GM19397 (cell line): ENCODE data around the gene IRX6.

Source experiments
- ATAC-seq: cut with Tn5 transposase; IDR thresholded peaks from one replicate; pipeline ENCODE4 v1.9.1; 2021; ENCODE audit warnings: mild to moderate bottlenecking, moderate library complexity; ENCODE audit not compliant: unreplicated experiment

IRX6 gene

GRCh38 chr16:55322327-55322726, 1.7 kb upstream of the IRX6 start:
- no peak for ATAC-seq

DNA sequence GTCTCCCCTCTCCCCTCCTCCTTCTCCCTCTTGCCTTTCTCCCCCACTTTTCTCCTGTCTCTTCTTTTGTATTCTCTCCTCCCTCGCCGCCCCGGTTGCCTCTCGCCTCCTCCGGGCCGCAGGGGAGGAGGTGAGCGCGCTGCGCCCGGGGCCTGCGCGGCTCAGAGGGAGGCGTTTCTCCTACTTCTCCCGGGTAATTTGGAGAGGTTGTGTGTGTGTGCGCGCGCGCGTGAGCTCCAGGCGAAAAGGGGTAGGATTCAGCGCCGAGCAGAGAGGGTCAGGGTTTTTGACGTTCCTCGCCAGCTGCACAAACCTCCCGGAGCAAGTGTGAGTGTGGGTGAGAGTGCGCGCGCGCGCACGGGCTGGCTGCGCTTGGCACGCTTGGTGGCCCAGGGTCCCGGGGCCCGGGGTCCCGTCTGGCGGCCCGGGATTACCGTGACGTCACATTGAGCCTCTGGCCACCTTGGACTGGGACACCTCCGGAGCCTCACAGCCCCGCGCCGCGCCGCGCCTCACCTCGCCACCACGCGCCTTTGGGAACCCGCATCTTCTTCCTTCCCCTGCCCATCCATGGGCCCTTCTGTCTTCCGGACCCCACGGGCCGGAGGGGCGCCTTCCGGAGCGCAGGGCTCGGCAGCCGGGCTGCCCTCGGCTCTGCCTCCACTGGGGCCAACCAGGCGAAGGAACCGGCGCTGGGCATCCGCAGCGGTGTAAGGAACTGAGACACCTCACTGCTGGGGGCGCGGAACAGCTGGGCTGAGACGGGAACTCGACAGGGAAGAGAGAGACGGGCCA, 479 bp downstream of the IRX6 start:
- ATAC-seq, result no peak

- ATAC-seq, result no peak
Observed at GRCh38 chr16:55325080-55325447, 1.1 kb downstream of the IRX6 start.

DNA sequence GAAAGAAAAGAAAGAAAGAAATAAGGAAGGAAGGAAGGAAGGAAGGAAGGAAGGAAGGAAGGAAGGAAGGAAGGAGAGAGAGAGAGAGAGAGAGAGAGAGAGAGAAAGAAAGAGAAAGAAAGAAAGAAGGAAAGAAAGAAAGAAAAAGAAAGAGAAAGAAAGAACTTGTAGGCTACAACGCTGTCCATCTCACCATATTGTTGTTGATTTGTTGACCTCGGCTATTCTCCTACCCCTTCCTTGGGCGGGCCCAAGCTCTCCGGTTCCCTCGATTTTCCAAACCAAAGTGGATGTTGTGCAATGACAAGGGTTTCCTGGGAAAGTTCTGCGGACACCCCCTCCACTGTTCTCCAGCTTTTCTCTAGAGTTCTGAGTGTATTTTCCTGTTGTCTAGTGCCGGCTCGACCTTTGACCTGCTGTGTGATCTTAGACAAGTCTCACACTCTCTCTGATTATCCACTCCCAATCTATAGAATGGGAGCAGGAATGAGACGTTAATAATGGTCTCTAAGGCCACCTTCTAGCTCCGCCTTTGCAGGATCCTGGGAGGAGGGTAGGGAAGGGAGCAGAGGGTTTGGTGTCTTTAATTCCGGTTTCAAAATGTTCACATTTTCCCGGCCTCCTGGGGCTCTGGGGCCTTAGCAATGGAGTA, 1.6 kb downstream of the IRX6 start:
- no peak for ATAC-seq

DNA sequence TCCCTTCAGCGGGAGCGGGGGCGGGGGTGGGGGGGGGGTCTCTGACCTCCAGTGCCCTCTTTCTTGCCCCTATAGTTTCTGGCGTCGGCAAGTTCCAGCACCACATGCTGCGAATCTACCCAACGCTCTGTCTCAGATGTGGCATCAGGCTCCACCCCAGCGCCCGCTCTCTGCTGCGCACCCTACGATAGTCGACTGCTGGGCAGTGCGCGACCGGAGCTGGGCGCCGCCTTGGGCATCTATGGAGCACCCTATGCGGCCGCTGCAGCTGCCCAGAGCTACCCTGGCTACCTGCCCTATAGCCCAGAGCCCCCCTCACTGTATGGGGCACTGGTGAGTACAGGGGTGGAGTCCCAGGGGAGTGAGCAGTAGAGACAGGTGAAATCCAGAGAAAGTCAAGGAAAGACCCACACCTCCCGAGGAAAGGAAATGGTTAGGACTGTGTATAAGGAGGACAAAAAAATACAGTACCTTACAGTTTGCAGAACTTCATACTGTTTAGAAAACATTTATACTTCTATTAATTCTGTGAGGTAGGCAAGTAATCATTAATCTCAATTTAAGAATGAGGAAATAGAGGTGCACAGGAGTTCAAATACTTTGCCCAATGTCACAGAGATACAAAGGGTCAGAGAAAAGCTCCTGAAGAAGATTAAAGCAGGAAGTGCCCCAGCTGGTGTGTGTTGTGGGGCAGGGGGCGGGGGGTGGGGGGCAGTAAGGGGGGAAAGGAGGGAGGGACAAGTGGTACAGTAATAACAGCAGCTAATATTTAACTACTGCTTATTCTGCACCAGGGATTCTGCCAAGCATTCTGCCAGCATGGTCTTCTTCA, 2.5 kb downstream of the IRX6 start:
- ATAC-seq, result no peak

DNA sequence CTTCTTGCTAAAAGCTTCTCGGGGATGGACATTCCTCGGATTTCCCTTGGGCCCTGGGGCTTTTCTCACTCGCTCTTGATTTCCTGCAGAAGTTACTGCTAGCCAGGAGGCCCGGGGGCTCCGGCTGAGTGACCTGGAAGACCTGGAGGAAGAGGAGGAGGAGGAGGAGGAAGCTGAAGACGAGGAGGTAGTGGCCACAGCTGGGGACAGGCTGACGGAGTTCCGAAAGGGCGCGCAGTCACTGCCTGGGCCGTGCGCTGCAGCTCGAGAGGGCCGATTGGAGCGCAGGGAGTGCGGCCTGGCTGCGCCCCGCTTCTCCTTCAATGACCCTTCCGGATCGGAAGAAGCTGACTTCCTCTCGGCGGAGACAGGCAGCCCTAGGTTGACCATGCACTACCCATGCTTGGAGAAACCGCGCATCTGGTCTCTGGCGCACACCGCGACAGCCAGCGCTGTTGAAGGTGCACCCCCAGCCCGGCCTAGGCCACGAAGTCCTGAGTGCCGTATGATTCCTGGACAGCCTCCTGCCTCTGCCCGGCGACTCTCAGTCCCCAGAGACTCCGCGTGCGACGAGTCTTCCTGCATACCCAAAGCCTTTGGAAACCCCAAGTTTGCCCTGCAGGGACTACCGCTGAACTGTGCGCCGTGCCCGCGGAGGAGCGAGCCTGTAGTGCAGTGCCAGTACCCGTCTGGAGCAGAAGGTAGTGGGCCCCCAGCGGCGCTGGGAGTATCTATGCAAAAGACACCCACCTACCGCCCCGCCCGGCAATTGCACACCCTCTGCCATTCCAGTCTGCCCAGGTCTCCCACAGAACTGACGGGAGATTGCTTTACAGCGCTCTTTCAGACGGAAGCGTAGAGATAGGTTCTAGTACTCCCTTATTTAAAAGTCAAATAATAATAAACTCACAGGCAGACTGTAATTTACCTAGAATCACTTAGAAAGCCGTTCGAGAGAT, 4.9 kb downstream of the IRX6 start:
- ATAC-seq, result no peak

DNA sequence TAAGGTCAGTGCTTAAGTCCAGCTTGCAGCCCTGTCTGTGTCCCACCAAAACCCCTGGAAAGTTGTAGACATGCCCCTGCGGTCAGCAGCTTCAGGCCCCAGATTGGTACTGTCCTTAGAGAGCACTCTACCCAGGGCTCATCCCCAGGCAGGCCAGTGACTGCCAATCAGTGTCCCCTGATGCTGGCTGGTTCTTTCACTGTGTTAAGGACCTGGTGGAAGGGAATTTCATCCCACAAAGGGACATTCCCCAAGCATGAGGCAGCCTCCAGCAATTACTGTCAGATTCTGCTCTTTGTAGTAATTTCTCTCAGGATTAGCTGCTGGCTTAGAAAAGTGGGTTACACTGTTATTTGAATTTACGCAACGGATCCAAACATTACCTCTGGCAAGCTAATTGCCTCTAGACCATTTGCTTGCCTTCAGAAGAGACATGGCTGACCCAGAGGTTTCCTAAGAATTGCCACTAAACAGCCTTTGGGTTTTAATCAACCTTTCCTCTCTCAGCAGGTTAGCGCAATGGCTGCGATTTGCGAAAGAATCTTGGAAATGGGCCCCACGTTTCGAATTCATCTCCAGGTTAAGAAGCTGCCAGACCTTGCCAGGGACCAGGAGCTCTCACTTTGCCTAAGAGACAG, 5.9 kb downstream of the IRX6 start:
- no peak for ATAC-seq

DNA sequence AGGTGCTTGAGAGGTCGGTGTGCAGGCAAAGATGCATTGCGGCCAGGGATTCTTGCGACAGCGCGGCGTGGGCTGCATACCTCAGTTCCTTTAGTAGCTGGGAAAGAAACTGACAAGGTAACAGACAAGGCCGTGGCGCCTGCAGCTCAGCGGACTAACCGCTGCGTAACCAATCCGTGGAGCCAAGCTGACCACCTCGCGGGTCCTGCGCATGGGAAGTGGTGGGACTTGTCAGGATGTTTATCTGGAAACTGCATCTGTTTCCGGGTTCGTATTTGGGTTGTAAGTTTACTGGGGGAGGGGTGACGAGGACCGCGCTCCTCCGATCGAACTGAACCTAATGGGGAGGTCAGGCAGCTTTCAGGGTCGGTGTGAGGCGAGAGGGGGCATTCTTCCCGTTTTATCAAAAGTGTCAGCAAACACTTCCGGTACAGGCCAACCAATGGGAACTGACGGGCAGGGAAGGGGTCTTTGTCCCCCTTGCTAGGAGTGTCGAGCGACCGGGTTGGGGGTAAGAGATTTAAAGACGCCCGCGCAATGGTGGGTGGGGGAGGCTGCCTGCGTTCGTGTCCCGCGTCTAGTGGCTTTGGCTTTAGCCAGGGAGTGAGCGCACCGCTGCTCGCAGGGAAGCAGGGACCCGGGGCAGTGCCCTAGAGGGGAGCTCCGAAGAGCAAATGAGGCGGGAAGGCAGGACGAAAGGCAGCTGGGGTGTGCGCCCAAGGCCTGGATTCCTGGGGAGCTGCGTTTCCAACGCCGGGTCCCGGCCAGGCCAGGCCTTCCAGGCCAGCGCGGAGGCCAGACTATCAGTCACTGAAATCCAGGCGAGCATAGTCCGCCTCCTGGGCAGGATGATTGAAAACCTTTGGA, 7.0 kb downstream of the IRX6 start:
- no peak for ATAC-seq

GRCh38 chr16:55331648-55332185, 7.7 kb downstream of the IRX6 start:
- no peak for ATAC-seq

- peak; percentile 44 for ATAC-seq
Observed at GRCh38 chr16:55333684-55334083, 9.7 kb downstream of the IRX6 start.

- no peak for ATAC-seq
Observed at GRCh38 chr16:55338646-55339045, 14.6 kb downstream of the IRX6 start.

DNA sequence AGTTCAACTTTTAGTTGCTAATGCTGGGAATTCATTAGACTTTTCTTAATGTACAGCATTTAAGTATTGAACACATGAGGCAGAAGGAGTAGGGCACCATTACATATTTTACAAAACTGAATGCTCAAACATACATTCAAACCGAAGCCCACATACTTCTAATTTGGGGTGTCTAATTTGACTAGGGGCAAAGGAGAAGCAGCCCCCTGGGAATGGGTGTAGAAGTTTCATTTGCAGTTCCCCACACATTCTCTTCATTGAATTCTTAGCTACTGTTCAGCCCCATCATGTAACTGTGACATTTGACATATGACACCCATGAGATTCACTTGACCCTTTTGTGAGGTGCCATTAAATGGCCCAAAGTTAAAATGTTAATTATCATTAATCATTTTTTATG, 16.4 kb downstream of the IRX6 start:
- no peak for ATAC-seq

- no peak for ATAC-seq
Observed at GRCh38 chr16:55341681-55342080, 17.7 kb downstream of the IRX6 start.

GRCh38 chr16:55346475-55346874, 22.5 kb downstream of the IRX6 start:
- no peak for ATAC-seq

GRCh38 chr16:55349867-55350266, 25.9 kb downstream of the IRX6 start:
- ATAC-seq, result no peak

DNA sequence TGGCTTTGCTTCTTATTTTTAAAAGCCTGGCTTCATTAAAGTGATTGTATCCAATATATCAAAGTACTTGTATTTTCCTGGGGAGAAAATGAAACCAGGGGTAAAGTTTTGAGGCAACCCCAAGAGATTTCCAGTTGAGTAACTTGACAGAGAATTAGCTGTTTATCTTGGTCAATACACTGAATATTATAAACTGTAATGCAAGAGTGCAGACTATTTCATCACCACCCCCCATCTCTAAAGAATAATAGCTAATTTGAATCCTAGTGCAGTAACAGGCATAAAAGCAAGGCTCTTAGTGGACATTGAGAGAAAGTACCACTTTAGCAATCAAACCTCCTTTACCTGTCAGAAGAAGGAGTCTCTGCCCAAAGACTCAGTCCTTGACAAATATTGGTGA, 27.0 kb downstream of the IRX6 start:
- no peak for ATAC-seq

DNA sequence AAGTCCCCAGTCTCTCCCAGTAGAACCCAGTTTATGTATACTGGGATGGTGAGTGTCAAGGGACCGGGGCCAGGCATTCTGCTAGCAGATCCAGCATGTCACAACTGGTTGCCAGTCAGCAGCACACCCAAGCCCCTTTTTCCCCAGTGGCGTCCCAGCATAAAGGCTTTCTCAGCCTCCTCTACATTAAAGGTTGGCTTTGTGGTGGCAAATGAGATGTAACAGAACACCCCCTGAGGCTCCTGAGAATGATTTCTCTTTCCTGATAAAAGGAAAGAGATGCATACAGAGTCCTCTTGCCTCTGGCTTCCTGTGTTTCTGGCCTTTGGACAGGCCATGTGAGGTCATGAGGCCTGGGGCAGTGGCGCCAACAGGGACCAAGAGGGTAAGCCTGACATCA, 27.9 kb downstream of the IRX6 start:
- ATAC-seq, result no peak

GRCh38 chr16:55357241-55357640, 33.2 kb downstream of the IRX6 start:
- ATAC-seq, result no peak

- no peak for ATAC-seq
Observed at GRCh38 chr16:55359946-55360345, 35.9 kb downstream of the IRX6 start.
